Suprapubic skin (tissue), 4 donors: ENCODE data around the gene BTG4. TPM values are rescaled to one million over a fixed set of nuclear protein-coding genes. Genes with fewer than 3 reads are reported as not detected.

Source experiments
- DNase-seq, 2 donors: peaks; one replicate each; pipeline ENCODE4 v3.0.0-alpha.2; 2019; ENCODE audit warnings: low spot score in 2 of 2
- H3K27ac ChIP-seq: fragments of 200-600 bp; sonication (generic); one replicate; pipeline ENCODE4 v1.5.1; 2019
- H3K27me3 ChIP-seq: fragments of 200-600 bp; sonication (generic); one replicate; pipeline ENCODE4 v1.5.1; 2019
- H3K36me3 ChIP-seq: fragments of 200-600 bp; sonication (generic); one replicate; pipeline ENCODE4 v1.5.1; 2019
- H3K4me1 ChIP-seq: fragments of 200-600 bp; sonication (generic); one replicate; pipeline ENCODE4 v1.5.1; 2019
- H3K4me3 ChIP-seq: fragments of 200-600 bp; sonication (generic); one replicate; pipeline ENCODE4 v1.5.1; 2019; ENCODE audit warnings: mild to moderate bottlenecking
- H3K9me3 ChIP-seq: fragments of 200-600 bp; sonication (generic); one replicate; pipeline ENCODE4 v1.5.1; 2019
- EP300 ChIP-seq: sonication (generic); formaldehyde crosslinking; IDR thresholded peaks from one replicate; pipeline ENCODE4 v1.6.1; 2017; ENCODE audit warnings: antibody characterized with exemption
- POLR2A ChIP-seq, 2 donors: fragments of 450-650 bp; IDR thresholded peaks; one replicate each; pipeline ENCODE4 v1.6.1; 2017; ENCODE audit warnings: antibody characterized with exemption in 2 of 2, mild to moderate bottlenecking in 2 of 2, moderate library complexity in 2 of 2
- POLR2AphosphoS5 ChIP-seq, 3 donors: sonication (generic); formaldehyde crosslinking; IDR thresholded peaks; one replicate each; pipeline ENCODE4 v1.6.1; 2017; ENCODE audit warnings: antibody characterized with exemption in 3 of 3
- WGBS: methylation state at CpG from one replicate; pipeline ENCODE4 v1.1.5; 2018; 5-methylcytosine and 5-hydroxymethylcytosine counted together
- total RNA-seq, 4 donors: library from RNA; depleted of rRNA; stranded (reverse); fragments of >200 nt; gene quantifications; one replicate each; pipeline ENCODE4 v1.1.0, GENCODE V29; 2016
- TF ChIP-seq, protein P1 (sequence below), 2 donors: fragments of 200-600 bp in 1 of 2; fragments of 450-650 bp in 1 of 2; sonication (generic) in 1 of 2; IDR thresholded peaks; one replicate each; pipeline ENCODE4 v1.5.1; 2016 to 2019; ENCODE audit warnings: antibody characterized with exemption in 2 of 2, mild to moderate bottlenecking in 1 of 2, moderate library complexity in 1 of 2

Gene BTG4
- total RNA-seq, 4 donors from 2014 or later = not detected

DNA sequence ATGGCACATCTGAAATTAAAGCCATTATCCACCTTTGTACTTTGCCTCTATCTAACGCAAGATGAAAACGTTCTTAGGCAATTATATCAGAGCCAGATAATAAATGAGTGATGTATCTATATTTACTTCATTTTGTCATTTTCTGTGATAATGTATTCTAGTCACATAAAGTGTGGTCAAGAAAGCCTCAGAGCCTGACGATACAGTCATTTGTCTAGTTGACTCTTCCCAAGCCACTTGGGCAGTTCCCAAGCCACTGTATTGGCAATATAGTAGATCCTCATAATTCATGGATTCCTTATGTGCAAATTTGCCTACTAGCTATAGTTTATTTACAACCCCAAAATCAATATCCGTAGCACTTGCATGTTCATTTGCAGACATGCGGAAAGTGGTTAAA is 10.2 kb upstream of the BTG4 start:
- TF ChIP-seq EP300 = no peak
- TF ChIP-seq, protein P1, sequence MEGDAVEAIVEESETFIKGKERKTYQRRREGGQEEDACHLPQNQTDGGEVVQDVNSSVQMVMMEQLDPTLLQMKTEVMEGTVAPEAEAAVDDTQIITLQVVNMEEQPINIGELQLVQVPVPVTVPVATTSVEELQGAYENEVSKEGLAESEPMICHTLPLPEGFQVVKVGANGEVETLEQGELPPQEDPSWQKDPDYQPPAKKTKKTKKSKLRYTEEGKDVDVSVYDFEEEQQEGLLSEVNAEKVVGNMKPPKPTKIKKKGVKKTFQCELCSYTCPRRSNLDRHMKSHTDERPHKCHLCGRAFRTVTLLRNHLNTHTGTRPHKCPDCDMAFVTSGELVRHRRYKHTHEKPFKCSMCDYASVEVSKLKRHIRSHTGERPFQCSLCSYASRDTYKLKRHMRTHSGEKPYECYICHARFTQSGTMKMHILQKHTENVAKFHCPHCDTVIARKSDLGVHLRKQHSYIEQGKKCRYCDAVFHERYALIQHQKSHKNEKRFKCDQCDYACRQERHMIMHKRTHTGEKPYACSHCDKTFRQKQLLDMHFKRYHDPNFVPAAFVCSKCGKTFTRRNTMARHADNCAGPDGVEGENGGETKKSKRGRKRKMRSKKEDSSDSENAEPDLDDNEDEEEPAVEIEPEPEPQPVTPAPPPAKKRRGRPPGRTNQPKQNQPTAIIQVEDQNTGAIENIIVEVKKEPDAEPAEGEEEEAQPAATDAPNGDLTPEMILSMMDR (IDR thresholded peaks at IDR 0.05) = no peak
- no peak for TF ChIP-seq POLR2AphosphoS5 (IDR thresholded peaks at IDR 0.05)
- no peak for TF ChIP-seq POLR2A (IDR thresholded peaks at IDR 0.05)
- Histone ChIP-seq H3K27me3 (no peaks in the 10 kb centered on the region), H3K9me3 (no peaks in the 10 kb centered on the region), H3K4me3 (no peak overlapping the region), H3K36me3 (no peaks in the 10 kb centered on the region), H3K27ac (no peak overlapping the region), H3K4me1 (no peaks in the 10 kb centered on the region)
- no peak for DNase-seq
- 92% methylated on average over 5 of the region's 5 CpGs for WGBS

DNA sequence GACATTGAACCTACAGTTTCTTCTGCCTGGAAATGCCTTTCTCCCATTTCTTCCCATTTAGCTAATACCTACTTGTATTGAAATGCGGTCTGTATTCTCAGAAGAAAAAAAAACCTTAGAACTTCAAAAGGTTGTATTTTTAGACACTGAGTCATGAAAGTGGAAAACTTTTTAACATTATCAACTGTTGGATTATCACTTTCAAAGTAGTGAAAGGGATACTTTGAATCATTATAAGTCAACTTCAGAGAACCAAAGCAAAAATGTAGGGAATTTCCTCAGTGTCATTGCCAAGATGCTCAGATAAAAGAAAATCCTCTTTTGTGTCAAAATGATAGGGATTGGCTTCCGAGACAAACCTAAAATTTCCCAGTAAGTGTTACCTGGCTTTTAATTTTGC is 8.9 kb upstream of the BTG4 start:
- H3K27me3 ChIP-seq = no peaks in the 10 kb centered on the region
- no peaks in the 10 kb centered on the region for H3K36me3 ChIP-seq
- H3K4me1 ChIP-seq = no peaks in the 10 kb centered on the region
- H3K4me3 ChIP-seq = no peak overlapping the region
- no peaks in the 10 kb centered on the region for H3K9me3 ChIP-seq
- WGBS = 42% methylated on average over 2 of the region's 2 CpGs
- TF ChIP-seq POLR2A (IDR thresholded peaks at IDR 0.05) = no peak
- no peak for TF ChIP-seq POLR2AphosphoS5 (IDR thresholded peaks at IDR 0.05)
- no peak for TF ChIP-seq EP300
- TF ChIP-seq, protein P1 (IDR thresholded peaks at IDR 0.05) = no peak
- DNase-seq = no peak
- H3K27ac ChIP-seq = no peak overlapping the region

DNA sequence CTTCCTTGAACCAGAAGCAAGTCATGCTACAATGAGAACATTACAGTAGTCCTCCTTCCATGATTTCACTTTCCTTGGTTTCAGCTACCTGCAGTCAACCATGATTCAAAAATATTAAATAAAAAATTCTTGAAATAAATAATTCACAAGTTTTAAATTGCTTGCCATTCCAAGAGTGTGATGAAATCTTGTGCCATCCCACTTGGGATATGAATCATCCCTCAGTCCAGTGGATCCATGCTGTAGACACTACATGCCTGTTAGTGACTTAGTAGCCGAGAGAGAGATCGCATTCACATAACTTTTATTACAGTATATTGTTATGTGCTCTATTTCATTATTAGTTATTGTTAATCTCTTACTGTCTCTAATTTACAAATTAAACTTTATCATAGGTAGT is 8.4 kb upstream of the BTG4 start:
- H3K27me3 ChIP-seq = no peaks in the 10 kb centered on the region
- WGBS = 94% methylated on average over 2 of the region's 2 CpGs
- DNase-seq = no peak
- H3K27ac ChIP-seq = no peak overlapping the region
- no peaks in the 10 kb centered on the region for H3K36me3 ChIP-seq
- no peaks in the 10 kb centered on the region for H3K9me3 ChIP-seq
- H3K4me1 ChIP-seq = no peaks in the 10 kb centered on the region
- TF ChIP-seq EP300 = no peak
- TF ChIP-seq POLR2A (IDR thresholded peaks at IDR 0.05) = no peak
- no peak for TF ChIP-seq POLR2AphosphoS5 (IDR thresholded peaks at IDR 0.05)
- TF ChIP-seq, protein P1 (IDR thresholded peaks at IDR 0.05) = no peak
- H3K4me3 ChIP-seq = no peak overlapping the region

DNA sequence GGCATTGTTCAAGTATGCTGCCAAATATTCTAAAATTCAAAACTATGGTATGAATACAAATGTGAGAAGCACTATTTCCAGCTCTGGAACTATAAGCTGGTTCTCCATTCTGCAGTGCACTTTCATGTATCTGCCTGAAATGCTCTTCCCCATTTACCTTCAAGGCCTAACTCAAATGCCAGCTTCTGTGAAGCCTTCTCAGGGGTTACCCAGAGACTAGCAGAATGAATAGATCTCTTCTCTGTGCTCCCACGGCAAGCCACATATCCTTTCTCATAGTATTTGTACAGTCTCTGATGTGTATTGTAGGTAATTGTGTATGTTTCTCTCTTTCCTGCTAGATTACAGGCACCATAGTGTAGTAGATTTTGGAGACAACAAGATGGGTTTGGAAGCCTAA is 6.5 kb upstream of the BTG4 start:
- Histone ChIP-seq H3K27ac (no peak overlapping the region), H3K27me3 (peaks cover 9% of the 10 kb centered on the region), H3K4me1 (peaks cover 7% of the 10 kb centered on the region), H3K36me3 (no peaks in the 10 kb centered on the region), H3K4me3 (no peak overlapping the region), H3K9me3 (no peaks in the 10 kb centered on the region)
- WGBS = 77% methylated on average over 1 of the region's 1 CpG
- TF ChIP-seq EP300 (no peak), POLR2AphosphoS5 (IDR thresholded peaks at IDR 0.05) (no peak), POLR2A (IDR thresholded peaks at IDR 0.05) (no peak)
- TF ChIP-seq, protein P1 (IDR thresholded peaks at IDR 0.05) = no peak
- no peak for DNase-seq

DNA sequence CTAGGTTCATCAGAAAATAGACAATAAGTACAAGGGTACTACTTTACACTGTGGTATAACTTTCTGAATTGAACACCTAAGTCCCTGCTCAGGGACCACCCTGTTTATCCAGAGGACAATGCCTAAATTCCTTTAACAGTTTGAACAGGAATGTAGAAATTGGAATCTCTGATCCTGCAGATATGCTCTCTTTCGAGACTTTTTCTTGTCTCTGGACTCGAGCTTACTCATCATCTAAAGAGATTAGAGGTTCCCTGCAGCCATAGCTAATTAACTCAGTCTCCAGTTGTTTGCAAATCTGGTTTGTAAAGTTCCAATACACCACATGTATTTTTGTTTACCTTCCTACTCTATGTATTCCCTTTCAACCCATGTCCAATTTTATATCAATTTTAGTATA is 3.4 kb upstream of the BTG4 start:
- peaks cover 22% of the 10 kb centered on the region for H3K4me1 ChIP-seq
- no peak for DNase-seq
- TF ChIP-seq EP300 (no peak), POLR2AphosphoS5 (IDR thresholded peaks at IDR 0.05) (no peak), POLR2A (IDR thresholded peaks at IDR 0.05) (no peak)
- TF ChIP-seq, protein P1 (IDR thresholded peaks at IDR 0.05) = no peak
- H3K36me3 ChIP-seq = no peaks in the 10 kb centered on the region
- 78% methylated on average over 2 of the region's 2 CpGs for WGBS
- no peaks in the 10 kb centered on the region for H3K9me3 ChIP-seq
- peaks cover 36% of the 10 kb centered on the region for H3K27me3 ChIP-seq
- no peak overlapping the region for H3K27ac ChIP-seq
- no peak overlapping the region for H3K4me3 ChIP-seq
